Activated T-helper 1 cell treated with anti-CD3 and anti-CD28 coated beads, Interleukin-2, amount 50 U/mL, for 16 hours (primary cell): ENCODE results near the gene NUP155.
"Not testable (repeated sequence)": the region's sequence is repeated elsewhere in the genome, so short reads cannot be mapped to it uniquely, and the experiment has no call there.

Experiments used
- DNase-seq, 2 donors: peaks; one replicate each; pipeline ENCODE4 v3.0.0-alpha.2; 2020; ENCODE audit warnings: low read depth in 1 of 2, low spot score in 1 of 2

The NUP155 gene

DNA sequence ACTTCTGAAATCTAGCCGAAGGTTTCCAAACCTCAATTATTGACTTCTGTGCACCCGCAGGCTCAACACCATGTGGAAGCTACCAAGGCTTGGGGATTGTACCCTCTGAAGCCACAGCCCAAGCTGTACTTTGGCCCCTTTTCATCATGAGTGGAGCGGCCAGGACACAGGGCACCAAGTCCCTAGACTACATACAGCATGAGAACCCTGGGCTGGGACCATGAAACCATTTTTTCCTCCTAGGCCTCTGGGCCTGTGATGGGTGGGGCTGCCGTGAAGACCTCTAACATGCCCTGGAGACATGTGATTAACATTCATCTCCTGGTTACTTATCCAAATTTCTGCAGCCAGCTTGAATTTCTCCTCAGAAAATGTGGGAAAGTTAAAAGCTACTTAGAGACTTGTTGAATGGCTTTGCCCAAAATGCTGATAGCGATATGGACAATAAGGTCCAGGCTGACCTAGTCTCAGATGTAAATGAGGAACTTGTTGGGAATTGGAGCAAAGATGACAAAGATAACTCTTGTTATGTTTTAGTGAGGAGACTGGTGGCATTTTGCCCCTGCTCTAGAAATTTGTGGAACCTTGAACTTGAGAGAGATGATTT, 87.6 kb downstream of the NUP155 start:
- DNase-seq, result no peak

GRCh38 chr5:37275511-37275910, 95.4 kb downstream of the NUP155 start:
- DNase-seq, result no peak

DNA sequence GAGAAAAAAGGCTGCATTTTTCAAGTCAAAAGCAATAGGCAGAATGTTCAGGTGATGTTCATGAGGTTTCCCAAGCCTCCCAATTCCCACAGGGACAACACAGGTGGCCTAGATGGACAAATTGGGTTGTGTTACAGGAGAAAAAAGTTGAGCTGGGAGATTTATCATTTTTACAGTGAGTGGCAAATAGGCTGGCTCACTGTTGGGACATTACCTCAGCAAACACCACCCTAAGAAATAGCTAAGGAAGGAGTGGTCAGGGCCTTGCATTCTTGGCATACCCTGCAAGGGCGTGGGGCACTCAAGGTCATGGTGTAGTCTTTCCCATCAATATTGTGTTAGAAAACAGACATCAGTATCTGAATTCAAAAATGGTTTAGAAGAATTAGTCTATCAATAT, 98.4 kb downstream of the NUP155 start:
- DNase-seq, result no peak

DNA sequence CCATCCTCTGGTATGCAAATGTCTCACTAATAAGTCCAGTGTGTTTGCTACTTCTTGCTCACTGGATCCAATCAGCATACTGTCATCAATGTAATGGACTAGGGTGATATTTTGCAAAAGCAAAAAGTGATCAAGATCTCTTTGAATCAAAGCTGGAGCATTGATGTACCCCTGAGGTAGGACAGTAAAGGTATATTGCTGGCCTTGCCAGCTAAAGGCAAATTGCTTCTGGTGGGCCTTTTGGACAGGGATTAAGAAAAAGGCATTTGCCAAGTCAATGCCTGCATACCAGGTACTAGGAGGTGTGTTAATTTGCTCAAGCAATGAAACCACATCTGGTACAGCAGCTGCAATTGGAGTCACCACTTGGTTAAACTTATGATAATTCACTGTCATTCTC, 102.8 kb downstream of the NUP155 start:
- not testable (repeated sequence) for DNase-seq

GRCh38 chr5:37255774-37256358, 115.0 kb downstream of the NUP155 start:
- no peak for DNase-seq

- no peak for DNase-seq
Measured at GRCh38 chr5:37254581-37254980, 116.3 kb downstream of the NUP155 start.

DNA sequence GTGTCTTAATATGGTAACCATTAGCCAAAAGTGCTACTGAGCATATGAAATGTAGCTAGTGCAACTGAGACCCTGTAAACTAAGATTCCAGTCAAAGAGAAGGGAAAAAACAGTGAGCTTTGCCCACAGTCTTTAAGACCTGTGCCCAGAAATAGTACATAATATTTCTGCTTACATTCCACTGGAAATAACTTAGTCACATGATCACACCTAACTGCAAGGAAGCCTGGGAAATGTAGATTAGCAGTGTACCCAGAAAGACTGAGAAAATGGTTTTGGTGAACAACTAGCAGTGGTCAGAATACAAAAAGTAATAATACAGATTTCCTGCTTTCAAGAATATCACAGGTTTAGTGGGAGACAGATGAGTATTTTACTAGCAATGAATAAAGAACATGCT, 119.2 kb downstream of the NUP155 start:
- no peak for DNase-seq

- DNase-seq, result no peak
Measured at GRCh38 chr5:37249815-37250164, 121.1 kb downstream of the NUP155 start.

- peak in 1 of 2 donors; percentile 29 for DNase-seq
Measured at GRCh38 chr5:37248970-37249814, 121.7 kb downstream of the NUP155 start, which contains the start of gene CPLANE1. TSS of gene CPLANE1 (minus strand) at chr5:37249376. CDS start at chr5:37247698, 1,678 bp downstream.

DNA sequence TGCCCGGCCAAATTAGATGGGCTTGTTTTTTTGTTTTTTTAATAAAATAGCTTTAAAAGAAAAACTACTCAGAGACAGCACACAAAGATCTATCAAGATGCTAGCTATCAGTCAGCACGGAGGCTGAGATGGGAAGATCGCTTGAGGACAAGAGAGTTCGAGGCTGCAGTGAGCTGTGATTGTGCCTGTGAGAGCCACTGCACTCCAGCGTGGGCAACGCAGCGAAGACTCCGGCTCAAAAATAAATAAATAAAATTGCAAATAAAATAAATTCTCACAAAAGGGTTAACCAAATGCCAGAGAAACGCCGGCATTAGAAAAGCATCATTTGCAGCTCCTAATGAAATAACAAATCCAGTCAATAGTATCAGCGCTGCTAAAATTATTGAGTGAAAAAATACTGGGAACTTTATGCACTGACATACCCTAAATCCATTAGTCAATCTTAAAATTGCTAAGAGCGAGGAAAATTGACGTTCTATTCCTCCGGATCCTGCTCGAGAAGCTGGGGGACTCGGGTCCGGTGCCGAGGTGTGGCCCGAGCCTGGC, 122.4 kb downstream of the NUP155 start:
- no peak for DNase-seq

- no peak for DNase-seq
Measured at GRCh38 chr5:37247496-37247895, 123.4 kb downstream of the NUP155 start.

DNA sequence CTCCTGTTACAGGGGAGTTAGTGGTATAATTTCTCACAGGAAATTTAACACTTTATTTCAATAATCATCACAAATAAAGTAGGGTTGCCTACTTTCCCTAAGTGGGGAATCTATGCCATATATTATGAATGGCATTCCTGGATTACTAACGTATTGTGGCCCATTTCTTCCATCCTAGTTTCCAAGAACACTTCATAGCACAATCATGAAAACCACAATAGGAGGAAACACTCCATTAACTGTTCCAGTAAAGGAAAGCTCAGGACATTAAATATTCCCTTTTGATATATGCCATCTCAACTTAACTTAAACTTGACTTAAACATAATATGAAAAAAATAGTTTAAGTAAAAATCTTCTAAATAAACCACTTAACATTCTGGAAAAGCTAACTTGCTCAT, 123.9 kb downstream of the NUP155 start:
- no peak for DNase-seq
